GM11168 (cell line): ENCODE data around the gene RRP1B.

ENCODE experiments used
- in situ Hi-C: fragments of 300-500 bp; cut with MboI; formaldehyde crosslinking; loops from one replicate; pipeline ENCODE4 v1.12.0; 2022; ENCODE audit warnings: low sequenced_read_pairs; ENCODE audit not compliant: unreplicated experiment

Gene RRP1B

GRCh38 chr21:43719748-43720538 is 60.6 kb downstream of the RRP1B start:
- in situ Hi-C loops, result no loop called here

DNA sequence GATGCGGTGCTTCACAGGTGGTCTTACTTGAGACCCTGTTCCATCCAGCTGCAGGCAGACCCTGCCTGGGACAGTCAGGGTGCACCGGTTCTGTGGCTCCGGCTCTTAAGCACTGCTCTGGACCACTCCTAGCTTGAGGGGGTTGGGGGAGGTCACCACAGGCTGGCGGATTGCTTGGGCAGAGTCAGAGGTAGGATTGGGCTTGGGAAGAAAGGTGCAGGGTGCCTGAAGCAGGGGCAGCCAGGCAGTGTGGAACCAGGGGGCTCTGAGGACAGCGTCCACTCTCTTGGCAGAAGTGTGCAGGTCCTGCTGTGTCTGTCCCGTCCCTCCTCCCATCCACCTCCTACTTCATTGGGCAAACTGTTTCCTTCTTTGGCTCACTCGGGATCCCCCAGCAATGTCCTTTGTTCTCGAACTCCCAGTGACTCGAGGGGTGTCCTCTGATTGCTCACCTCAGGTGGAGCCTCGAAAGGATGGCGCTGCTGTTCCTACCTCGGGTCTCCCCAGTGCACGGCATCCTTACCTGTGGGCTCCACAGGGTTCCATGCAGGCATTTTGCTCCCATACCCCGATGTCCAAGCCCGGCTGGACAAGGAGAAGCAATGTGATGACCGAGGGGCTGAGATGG is 61.3 kb downstream of the RRP1B start:
- in situ Hi-C loops, result no loop called here

DNA sequence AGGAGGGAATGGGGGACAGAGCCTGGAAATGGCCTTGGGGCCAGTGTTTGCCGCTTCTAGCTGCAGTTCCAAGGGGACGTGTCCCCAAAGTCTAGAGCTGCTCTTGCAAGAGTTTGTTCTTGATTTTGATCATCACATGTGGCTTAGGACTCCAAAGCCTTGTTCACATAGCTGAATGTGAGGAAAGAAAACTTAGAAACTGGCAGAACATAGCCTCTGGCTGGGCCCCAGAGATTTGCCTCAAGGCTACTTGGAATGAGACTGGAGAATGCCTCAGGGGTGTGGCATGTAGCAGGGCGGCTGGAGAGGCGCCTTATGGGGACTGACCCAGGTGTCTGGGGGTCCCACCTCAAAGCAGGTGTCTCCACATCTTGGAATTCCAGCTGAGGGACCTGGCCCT is 61.8 kb downstream of the RRP1B start:
- in situ Hi-C loops, result no loop called here

DNA sequence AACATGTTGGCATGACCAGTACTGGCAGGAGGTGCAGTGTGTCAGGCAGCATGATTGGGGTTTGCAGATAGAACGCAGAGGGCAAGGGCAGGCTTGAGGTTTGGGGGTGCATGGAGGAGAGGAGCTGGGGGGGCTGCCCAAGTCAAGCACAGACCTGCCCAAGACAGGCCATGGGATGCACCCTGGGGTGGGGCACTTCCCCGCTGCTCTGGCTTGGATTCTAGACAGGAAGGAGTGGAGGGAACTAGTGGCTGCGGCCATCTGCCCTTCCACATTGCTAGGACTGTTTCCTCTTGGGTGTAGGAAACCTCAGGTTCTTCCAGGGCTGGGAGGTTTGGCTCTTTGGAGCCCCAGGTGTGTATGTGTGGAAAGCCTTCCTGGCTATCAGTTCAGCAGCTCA is 62.6 kb downstream of the RRP1B start:
- in situ Hi-C loops, result no loop called here

DNA sequence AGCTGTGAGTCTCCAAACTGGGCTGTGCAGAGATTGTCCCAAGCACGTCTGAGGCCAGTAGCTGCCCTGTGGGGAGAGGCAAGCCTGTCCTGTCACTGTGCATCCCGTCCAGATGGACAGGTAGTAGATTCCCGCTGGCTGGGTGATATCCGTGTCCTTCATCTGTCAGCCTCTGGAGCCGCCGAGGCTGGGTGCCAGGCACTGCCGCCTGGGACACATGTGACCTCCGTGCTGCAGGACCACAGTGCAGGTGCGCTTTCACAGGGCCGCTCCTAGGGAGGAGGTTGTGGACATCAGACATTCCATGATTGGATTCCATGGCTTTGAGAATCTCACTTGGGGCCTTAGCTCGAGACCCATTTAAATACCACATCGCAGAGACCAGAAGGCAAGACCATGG is 64.3 kb downstream of the RRP1B start:
- in situ Hi-C loops, result no loop called here

- in situ Hi-C loops, result no loop called here
Measured at GRCh38 chr21:43726686-43727518, 67.5 kb downstream of the RRP1B start.

- in situ Hi-C loops, result no loop called here
Measured at GRCh38 chr21:43727519-43728153, 68.3 kb downstream of the RRP1B start.

- in situ Hi-C loops, result no loop called here
Measured at GRCh38 chr21:43728154-43728466, 68.8 kb downstream of the RRP1B start.

DNA sequence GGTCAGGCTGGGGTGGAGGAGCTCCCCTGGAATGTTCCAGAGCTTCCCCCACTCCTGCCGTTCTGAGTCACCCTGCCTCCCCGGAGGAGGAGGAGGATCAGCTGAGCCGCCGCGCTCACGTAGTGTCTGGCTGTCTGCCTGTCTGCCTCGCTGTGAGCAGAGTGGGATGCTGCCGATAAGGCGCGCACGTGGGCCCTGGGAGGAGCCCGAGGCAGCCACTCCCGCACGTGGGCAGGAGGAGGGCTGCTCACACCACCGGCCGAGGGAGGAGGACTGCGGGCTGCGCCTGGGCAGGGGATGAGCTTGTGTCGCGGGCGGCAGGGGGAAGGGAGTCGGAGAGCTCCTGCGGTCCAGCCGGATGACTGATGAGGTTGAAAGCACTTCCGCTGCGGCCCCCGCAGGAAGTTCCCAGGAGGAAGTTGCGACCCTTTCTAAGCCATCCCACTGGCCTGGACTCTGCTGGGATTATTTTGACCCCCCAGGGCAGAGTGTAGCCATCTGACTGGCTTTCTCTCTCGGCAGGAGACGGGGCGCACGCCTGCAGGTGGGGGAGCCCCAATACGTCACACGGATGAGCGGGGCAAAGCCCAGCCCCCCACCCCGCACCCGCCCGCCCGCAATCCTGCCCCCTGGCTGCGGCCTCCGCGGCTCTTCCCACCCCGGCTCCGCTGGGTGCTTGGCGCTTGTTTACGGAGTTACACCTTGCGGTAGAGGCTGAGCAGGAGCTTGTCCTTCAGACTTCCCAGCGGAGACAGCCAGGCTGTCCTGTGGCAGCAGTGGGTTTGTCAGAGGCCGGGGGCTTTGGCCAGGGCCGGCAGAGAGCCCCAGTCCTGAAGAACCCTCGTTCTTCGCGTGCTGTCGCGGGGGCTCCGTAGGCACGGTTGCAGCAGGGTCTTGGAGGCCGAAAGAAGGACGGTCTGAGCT is 69.4 kb downstream of the RRP1B start:
- in situ Hi-C loops, result no loop called here

DNA sequence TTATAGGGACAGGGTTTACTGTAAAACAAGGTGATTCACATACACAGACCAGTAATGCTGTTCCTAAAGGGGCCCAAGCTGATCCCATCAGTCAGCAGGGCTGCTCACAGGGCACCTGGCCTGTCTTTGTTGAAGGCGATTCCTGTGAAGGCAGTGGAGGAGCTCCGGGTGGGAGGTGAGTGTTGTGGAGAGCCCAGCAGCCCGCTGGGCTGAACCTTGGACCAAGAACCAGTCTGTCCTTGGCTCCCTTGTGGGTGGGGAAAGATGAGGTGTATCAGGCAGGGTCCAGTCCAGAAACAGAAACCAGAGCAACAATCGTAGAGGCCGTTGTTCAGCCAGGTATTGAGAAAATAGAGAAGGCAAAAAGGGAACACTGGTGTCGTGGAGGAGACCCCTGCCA is 72.1 kb downstream of the RRP1B start:
- in situ Hi-C loops, result no loop called here

- in situ Hi-C loops, result no loop called here
Measured at GRCh38 chr21:43731891-43732711, 72.7 kb downstream of the RRP1B start.

DNA sequence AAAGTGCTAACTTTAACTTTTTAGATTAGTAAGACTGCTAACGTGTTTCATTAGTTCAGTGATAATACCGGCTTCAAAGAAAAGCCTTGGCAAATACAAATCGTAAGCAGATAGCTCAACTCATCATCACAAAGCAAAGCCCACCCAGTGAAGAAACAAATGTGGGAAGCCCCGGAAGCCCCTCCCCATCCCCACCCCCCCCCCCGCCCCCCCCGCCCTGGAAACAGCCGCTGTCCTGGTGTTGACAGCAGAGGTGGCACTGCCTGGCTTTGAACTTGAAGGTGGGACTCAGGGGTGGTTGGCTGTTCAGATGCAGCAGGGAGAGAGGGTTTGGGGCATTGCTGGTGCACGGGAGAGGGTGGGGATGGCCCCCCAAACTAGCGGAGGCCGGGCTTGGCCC is 73.7 kb downstream of the RRP1B start:
- in situ Hi-C loops, result no loop called here

DNA sequence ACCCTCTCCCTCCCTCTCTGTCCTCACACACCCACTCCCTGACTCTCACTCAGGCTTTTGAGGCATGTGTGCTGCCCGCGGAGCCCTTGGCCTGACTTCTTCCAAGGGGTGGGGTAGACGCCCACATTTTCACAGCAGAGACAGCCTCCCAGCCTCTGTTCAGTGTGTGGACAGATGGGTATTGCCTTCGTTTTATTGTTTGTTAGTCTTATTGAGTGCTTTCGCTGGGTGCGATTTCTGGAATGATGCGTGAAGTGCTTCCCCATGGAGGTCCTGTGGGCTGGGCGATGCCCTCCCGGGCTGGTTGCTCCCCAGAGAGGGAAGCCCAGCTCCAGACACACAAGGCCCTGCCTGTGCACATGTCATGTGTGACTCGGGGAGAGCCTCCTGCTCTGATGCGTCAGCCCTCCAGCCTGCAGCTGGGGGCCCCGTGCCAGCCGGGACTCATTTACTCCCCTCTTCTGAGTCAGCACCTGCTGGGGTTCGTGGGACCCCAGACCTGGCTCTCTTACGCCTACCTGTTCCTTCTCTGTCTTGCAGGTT is 74.2 kb downstream of the RRP1B start:
- in situ Hi-C loops, result no loop called here

DNA sequence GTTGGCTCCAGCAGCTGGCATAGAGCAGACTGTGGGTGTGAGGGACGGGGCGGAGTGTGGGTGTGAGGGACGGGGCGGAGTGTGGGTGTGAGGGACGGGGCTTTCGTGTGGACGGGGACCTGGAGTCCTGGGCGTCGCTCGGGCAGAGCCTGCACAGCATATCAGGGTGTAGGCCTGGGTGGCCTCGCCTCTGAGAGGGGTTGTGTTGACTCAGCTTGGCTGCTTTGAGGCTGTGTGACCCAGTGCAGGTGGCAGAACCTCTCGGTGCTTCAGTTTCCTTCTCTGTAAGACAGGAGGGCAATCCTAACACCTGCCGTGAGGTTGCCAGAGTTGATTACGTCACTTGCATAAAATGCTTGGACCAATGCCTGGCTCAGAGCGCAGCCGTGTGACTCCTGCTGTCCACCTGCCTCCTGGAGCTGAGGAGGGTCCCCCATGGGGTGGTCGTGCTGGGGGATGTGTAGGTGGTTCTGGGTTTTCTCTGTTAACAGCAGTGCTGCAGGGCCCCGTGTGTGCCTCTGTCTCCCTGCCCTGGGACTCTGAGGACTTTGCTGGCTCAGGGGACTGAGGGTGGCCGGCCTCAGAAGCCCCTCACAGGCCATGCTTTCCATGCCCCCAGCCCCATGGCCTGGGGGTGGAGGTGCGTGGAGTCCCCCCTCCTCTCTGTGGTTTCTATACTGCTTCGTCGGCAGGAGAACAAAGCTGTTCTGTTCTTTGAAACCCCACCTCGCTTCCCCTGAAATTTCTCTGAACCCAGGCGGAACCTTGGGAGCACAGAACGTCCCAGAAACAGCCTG is 75.0 kb downstream of the RRP1B start:
- in situ Hi-C loops, result no loop called here

DNA sequence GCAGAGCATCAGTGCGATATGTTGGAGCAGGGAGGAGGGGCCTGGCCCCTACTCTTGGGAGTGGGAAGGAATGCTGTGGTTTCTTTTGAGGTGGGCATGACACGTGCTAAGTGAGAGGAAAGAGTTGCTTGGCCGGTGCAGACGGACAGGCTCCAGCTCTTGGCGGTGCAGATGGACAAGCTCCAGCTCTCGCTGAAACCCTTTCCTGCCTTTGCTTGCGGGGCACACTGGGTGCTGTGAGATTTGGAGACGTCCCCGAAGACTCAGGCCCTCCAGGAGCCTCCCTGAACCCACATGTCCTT is 75.5 kb downstream of the RRP1B start:
- in situ Hi-C loops, result no loop called here

DNA sequence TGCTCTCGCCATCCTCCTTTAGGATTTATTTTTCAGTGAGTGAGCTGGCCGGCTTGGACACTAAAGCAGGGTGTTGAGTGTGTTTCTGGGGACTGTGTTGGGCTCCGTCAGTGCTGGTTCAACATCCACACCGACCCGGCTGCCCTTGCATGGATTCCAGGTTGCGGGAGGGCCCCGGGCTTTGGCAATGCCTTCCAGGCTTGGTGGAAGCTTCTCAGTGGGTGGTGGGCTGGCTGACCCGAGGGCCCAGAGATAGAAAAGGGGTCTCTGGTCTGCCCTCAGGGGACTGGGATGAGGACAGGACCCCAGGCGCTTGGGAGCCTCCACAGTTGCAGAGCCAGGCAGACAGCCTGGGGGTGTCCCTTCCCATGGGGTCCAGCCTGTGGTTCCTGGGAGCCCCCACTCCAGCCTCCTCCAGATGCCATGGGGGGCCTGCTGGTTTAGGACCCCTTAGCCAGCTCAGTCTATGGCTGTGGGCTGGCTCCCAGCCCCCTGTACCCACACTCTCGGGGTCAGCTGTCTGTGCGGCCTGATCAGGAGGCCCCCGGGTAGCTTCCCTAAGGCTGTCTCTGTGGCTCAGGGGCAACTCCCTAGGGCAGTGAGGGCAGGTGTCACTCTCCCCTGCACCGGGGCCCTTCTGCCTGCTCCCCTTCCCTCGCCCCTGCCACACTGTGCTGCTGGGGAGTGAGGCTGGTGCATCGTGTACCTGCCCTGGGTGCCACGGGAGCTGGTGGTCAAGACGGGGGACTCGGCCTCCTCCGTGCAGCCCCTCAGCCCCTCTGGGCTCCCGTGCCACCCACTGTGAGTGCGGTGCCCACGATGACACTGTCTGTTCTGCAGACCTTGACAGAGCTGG is 76.1 kb downstream of the RRP1B start:
- in situ Hi-C loops, result no loop called here

- in situ Hi-C loops, result no loop called here
Measured at GRCh38 chr21:43736224-43736883, 77.0 kb downstream of the RRP1B start.
